Brain microvascular endothelial cell (primary cell): Measurements from ENCODE around the gene SFTA2.
A peak's percentile ranks its signal among the peaks of the same experiment; 100 is the strongest.
"Not testable (repeated sequence)": the region's sequence is repeated elsewhere in the genome, so short reads cannot be mapped to it uniquely, and the experiment has no call there.

ENCODE experiments used
- DNase-seq: peaks from one replicate; pipeline ENCODE4 v3.0.0-alpha.2; 2020
- H3K27ac ChIP-seq: fragments of 250-450 bp; sonication (Bioruptor Pico); 2 replicates; pipeline ENCODE4 v1.5.1; 2020; ENCODE audit warnings: mild to moderate bottlenecking, moderate library complexity
- H3K27me3 ChIP-seq: fragments of 250-450 bp; sonication (Bioruptor Pico); replicated peaks from 2 replicates; pipeline ENCODE4 v1.5.1; 2020; ENCODE audit warnings: mild to moderate bottlenecking
- H3K36me3 ChIP-seq: fragments of 250-450 bp; sonication (Bioruptor Pico); replicated peaks from 2 replicates; pipeline ENCODE4 v1.5.1; 2020; ENCODE audit warnings: mild to moderate bottlenecking
- H3K4me3 ChIP-seq: 2 replicates; pipeline ENCODE4 v1.5.1; 2011; ENCODE audit warnings: low read depth, mild to moderate bottlenecking, control low read depth, low read length, moderate library complexity
- CTCF ChIP-seq: IDR thresholded peaks from 2 replicates; pipeline ENCODE4 v1.5.1; 2011; ENCODE audit warnings: low read depth, mild to moderate bottlenecking, moderate library complexity, low read length, control low read depth, inconsistent platforms; ENCODE audit errors: missing control alignments
- in situ Hi-C: cut with HindIII; loops from 2 replicates; pipeline ENCODE4 v1.10.0; 2017; ENCODE audit warnings: low sequenced_read_pairs, low pct_ligation_motif_present

SFTA2 gene

GRCh38 chr6:30912746-30913520 lies 19.0 kb downstream of the SFTA2 start:
- Histone ChIP-seq H3K27ac (no peak overlapping the region), H3K27me3 (no peaks in the 10 kb centered on the region), H3K36me3 (peaks cover 25% of the 10 kb centered on the region), H3K4me3 (no peak overlapping the region)
- DNase-seq = no peak
- TF ChIP-seq CTCF = no peak
- in situ Hi-C loops = no loop called here

GRCh38 chr6:30910473-30910872 lies 21.5 kb downstream of the SFTA2 start:
- H3K4me3 ChIP-seq, DNase-seq, H3K27me3 ChIP-seq, H3K27ac ChIP-seq, in situ Hi-C loops: not testable (repeated sequence)
- H3K36me3 ChIP-seq = peaks cover 25% of the 10 kb centered on the region

- no peaks in the 10 kb centered on the region for H3K27me3 ChIP-seq
- H3K36me3 ChIP-seq = peaks cover 25% of the 10 kb centered on the region
- DNase-seq = no peak
- no peak for TF ChIP-seq CTCF
- in situ Hi-C loops = no loop called here
- no peak overlapping the region for H3K27ac ChIP-seq
- H3K4me3 ChIP-seq = peak overlapping the region; percentile 90
These were observed 23.3 kb downstream of the SFTA2 start for GRCh38 chr6:30908700-30909099.

GRCh38 chr6:30907758-30908591 lies 24.0 kb downstream of the SFTA2 start, which contains the start of gene GTF2H4:
Gene GTF2H4, plus strand, starts transcription at chr6:30908207.
- Histone ChIP-seq H3K36me3 (peaks cover 21% of the 10 kb centered on the region), H3K27ac (peak within 1 kb of the TSS; percentile 33), H3K27me3 (no peaks in the 10 kb centered on the region), H3K4me3 (peak within 1 kb of the TSS; percentile 90)
- TF ChIP-seq CTCF = no peak
- DNase-seq = peak; percentile 98
- in situ Hi-C loops = no loop called here

DNA sequence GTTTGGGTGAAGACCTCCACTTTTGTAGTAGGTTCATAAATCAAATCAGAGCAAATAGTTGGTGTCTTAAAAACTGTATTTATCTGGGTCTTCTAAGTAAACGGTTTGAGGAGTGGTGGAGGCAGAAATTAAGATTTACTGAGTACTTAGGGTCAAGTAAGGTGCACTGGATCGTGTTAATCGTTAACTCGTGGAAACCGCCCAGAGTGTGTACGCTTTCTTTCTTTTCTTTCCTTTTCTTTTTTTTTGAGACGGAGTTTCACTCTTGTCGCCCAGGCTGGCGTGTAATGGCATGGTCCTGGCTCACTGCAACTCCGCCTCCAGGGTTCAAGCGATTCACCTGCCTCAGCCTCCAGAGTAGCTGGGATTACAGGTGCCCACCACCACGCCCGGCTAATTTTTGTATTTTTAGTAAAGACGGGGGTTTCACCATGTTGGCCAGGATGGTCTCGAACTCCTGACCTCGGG lies 24.6 kb downstream of the SFTA2 start:
- DNase-seq, H3K27me3 ChIP-seq, in situ Hi-C loops: not testable (repeated sequence)
- peak overlapping the region; percentile 90 for H3K4me3 ChIP-seq
- H3K27ac ChIP-seq = peak overlapping the region; percentile 33
- peaks cover 17% of the 10 kb centered on the region for H3K36me3 ChIP-seq

DNA sequence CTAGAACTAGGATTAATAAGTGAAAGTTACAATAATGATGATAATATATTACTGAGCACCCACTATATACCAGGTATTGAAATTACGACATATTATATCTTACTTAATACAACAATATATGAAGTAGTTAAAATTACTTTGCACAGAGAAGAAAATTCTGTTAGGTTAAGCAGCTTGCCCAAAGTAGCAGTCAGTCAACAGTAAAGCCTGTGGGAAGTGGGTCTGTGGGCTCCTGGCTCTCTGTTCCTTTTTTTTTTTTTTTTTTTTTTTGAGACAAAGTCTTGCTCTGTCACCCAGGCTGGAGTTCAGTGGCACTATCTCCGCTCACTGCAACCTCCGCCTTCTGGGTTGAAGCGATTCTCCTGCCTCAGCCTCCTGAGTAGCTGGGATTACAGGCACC lies 28.7 kb downstream of the SFTA2 start:
- no peak for DNase-seq
- Histone ChIP-seq H3K36me3 (peaks cover 2% of the 10 kb centered on the region), H3K4me3 (no peak overlapping the region), H3K27ac (no peak overlapping the region), H3K27me3 (no peaks in the 10 kb centered on the region)
- in situ Hi-C loops = no loop called here
- TF ChIP-seq CTCF = no peak
